ENCODE measurements around the gene NDC1.
"Not testable (repeated sequence)": the region's sequence is repeated elsewhere in the genome, so short reads cannot be mapped to it uniquely, and the experiment has no call there.

Gene NDC1

DNA sequence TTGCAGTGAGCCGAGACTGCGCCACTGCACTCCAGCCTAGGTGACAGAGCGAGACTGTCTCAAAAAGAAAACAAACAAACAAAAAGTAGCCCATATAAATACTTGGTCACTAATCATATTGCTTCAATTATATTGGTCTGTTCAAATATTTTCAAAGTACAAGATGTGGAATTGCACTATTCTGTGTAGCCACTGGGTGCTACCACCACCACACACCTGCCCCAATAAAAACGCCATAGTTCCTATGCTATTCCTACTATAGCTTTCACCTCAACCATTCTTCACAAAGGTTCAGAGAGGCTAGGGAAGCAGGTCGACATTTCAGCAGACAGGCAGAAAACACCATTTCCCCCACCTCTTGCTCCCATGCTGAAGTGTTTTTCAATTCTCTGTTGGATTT lies 16.7 kb downstream of the NDC1 start:
- DNase-seq: no peak

DNA sequence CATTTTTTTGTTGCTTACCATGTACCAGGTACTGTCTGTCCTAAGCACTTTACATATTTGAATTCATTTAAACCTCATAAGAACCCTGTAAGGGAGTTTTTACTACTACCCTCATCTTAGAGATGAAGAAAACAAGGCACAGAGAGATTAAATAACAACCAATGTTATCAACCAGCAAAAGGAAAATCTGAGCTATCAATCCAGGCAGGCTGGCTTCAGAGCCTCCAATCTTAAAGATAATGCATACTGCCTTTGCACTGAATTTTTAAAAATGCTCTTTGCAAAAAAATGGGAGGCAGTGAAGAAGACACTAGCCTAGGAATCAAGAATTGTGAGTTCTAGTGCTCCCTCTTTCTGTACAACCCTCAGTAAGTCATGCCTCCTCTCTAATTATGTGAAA lies 18.7 kb downstream of the NDC1 start:
- no peak for DNase-seq

DNA sequence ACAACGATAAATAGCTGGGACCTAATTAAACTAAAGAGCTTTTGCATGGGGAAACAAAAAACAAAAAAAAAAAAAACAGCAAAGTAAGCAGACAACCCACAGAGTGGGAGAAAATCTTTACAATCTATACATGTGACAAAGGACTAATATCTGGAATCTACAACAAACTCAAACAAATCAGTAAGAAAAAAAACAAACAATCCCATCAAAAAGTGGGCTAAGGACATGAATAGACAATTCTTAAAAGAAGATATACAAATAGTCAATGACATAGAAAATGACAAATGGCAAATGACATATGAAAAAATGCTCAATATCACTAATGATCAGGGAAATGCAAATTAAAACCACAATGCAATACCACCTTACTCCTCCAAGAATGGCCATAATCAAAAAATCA lies 21.5 kb downstream of the NDC1 start:
- not testable (repeated sequence) for DNase-seq

DNA sequence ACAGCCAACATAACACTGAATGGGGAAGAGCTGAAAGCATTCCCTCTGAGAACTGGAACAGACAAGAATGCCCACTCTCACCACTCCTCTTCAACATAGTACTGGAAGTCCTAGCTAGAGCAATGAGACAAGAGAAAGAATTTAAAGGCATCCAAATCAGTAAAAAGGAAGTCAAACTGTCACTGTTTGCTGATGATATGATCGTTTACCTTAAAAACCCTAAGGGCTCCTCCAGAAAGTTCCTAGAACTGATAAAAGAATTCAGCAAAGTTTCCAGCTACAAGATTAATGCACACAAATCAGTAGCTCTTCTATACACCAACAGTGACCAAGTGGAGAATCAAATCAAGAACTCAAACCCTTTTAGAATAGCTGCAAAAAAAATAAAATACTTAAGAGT lies 22.6 kb downstream of the NDC1 start:
- DNase-seq: not testable (repeated sequence)

DNA sequence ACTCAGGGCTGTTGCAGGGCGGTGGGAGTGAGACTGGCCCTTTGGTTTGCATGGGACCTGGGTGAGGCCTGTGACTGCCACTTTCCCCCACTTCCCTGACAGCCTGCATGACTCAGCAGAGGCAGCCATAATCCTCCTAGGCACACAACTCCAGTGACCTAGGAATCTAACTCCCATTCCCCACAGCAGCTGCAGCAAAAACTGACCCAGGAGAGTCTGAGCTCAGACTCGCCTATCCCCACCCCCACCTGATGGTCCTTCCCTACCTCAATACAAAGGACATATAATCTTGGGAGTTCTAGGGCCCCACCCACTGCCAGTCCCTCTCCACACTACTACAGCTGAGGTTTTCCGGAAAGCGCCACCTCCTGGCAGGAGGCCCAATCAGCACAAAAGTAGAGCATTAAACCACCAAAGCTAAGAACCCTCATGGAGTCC lies 26.7 kb downstream of the NDC1 start:
- peak; percentile 54 to 57 for DNase-seq

DNA sequence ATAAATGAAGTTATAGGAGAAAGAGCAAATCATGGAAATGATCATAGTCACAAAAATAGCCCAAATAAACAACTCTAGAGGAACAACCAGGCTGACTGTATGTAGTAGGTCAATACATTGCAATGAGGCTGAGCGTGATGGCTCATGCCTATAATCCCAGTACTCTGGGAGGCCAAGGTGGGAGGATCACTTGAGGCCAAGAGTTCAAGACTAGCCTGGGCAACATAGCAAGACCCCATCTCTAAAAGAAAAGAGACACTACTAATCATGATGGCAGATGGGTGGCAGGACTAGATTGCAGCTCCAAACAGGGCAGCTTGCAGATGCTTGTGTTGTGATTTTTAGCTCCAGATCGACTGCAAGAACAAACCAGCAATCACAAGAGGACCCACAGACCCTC lies 27.6 kb downstream of the NDC1 start:
- DNase-seq: no peak

DNA sequence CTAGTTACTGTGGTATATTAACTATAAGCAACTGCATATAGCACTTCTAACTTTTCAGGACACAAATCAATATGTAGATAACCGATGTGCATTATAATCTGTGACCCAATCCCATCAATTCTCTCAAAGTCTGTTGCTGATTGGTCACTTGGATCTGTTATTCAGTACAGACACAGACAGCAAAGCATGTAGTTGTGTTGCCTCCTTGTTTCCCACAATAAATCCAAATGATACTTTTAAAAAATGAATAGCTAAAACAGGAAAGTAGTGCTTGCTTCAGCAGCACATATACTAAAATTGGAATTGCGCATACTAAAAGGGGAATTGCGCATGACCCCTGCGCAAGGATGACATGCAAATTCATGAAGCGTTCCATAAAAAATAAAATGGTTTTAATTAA lies 28.1 kb downstream of the NDC1 start:
- DNase-seq: no peak

DNA sequence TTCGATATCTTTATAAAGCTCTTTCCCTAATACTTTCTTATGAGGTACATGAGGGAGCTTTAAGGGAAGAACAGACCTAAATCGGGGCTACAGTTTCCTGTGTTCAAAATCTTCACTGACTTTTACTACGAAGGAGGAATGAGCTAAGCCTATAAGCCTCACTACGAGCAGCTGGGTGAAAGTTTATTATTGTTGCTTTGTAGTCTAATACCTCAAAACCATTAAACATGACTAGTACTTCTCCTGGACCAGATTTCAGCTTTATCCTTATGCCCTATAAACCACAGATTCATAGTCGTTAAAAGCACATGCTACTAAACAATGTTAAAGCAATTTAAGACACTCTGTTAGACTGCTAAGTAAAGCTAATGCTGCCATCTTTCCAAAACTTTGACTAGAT lies 30.2 kb downstream of the NDC1 start:
- DNase-seq: no peak

DNA sequence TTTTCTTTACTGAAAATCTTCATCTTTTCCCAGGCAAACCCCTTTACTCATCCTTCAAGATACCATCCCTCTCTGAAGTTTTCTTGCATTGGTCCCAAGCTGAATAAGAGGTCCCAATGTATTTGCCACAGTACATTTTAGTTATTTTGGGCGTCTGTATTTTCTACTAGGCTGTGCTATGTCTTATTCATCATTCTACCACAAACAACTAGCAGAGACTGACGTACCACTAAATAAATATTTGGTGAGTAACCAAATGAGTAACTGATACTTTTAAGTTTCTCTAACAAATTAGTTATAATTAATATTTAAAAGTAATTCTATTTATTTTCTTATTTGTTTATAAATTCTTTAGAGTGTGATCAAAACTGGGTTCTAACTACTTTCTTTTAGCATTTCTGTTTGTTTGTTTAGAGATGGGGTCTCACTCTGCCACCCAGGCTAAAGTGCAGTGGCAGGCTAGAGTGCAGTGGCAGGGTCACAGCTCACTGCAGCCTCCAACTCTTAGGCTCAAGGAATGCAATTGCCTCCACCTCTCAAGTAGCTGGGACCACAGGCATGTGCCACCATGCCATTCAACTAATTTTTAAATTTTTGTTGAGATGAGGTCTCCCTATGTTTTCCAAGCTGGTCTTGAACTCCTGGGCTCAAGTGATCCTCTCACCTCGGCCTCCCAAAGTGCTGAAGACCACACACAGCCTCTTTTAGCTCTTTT lies 33.1 kb downstream of the NDC1 start:
- DNase-seq: no peak

DNA sequence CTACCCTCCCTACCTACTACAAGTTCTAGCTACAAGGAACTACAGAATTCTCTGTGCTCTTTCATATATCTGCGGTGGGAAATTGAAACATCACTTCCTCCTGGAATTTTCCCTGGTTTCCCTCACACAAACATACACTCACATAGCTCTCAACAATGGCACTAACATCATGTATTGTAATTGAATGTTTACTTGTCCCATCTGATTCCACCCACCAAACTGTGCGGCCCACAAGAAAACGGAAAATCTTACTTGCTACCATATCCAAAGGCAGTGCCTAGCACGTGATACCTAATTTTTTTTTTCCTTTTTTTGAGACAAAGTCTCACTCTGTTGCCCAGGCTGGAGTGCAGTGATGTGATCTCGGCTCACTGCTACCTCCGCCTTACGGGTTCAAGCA lies 33.9 kb downstream of the NDC1 start:
- DNase-seq: no peak

DNA sequence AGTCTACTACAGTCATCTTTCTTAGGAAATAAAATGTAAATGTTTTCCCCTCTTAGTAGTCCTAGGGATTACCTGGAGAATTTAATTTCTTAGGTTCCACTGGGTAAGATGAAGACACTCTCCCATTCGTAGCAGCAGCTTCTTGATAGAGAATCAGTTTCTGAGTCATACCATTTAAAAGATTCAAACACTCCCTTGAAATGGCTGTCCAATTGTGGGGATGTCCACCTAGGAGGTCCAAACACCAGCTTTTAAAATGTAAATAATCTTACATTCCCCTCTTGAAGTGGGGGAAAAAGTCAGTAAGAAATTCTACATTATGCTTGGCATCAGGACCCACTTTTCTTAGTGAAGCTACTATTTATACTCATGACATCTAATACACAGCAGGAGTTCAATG lies 37.5 kb downstream of the NDC1 start:
- DNase-seq: no peak

DNA sequence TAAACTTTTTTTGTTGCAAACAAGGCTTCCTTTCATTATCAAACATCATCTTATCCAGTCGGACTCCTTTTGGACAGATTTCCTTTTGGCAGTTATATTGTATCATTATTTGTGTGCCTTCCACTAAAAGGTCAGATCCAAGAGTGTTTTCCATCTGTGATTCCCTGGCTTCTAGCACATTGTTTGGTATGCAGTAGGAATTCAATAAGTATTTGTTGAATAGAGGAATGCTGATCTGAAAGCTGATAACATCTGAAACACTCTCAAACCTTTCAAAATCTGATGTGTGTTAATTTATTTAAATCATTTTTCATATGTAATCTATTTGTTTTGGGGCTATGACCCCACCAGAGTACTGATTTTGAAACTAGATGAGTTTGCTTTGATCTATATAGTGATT lies 39.0 kb downstream of the NDC1 start:
- DNase-seq: no peak

DNA sequence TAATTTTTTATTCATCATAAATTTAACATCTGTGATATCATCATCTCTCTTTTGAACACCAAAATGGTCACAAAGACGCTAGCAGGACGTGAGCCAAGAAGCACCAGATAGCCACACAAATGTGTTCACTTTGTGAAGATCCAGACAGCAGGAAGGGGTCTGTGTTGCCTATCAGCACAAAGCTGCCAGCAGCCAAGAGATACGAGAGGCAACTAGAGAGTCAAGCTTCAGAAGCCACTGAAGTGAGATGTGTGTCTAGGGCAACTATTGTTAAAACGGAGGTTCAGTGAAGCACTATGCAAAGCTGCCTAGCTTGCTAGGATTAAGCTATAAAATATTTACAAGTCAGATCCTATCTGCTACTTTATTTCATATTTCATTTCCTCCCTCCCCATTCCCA lies 45.3 kb downstream of the NDC1 start:
- no peak for DNase-seq

DNA sequence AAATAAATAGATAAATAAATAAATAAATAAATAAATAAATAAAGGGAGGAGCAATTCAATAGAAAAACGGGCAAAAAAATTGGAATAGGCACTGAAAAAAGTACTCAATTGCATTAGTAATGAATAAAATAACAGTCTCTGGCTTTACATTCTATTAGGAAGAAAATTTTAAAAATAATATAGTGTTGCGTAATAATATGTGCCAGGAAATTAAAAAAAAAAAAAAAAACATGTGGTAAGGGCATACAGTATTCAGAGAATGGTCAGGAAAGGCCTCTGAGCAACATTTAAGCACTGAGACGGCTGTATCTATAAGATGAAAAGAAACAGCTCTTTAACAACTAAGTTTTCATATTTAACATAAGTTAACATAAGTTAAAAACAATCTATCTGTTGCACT lies 50.4 kb downstream of the NDC1 start:
- DNase-seq: no peak

DNA sequence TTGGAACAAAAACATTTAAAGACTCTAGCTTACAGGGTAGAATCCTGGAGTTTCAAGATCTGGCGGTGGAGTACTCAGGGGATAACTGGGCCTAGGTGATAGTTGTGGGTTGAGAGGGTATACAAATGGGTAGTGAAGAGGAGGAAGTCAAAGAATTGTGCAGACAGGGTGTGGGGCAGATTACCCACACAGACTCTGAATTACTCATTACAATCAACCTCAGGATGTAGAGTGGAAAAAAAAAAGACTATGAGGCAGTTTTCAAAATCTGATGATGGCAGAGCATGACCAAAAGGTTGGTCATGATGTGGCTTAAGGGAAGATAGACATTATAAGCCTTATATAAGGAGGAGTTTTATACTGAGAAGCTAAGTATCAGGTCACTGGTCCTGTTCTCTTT lies 55.0 kb downstream of the NDC1 start:
- DNase-seq: peak in 1 of 2 experiments; percentile 21

DNA sequence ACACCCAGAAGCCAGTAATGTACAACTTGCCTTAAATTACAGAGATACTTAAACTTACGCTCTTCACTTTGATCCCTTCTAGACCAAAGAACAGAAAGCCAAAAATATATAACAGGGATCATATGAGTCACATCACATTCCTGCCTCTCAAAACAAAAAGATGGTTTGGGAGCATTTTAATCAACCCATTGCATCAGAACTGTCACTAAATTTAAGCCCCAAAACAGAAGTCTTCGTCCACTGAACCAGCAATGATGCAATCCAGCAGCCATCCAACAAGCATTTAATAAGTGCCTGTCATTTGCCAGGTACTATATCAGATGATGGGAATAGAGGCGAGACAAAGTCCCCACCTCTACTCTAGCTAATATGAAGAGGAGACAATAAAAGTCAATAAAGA lies 56.4 kb downstream of the NDC1 start:
- no peak for DNase-seq

DNA sequence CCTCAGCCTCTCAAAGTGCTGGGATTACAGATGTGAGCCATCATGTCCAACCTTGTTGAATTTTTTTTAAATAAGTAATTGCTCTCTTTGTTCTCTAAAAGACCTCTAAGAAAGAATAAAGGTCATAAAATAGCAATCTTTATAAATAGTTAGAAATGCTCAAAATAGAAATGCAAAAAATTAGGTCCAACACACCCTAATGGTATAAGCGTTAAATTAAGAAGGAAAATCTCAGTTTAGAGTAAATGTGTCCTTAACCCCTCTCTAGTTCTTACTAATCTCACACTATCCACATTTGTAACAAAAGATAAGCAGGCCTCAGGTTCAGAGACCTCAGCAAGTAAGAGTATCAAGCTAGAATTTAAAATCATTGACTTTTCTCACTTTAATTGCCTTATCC lies 60.8 kb downstream of the NDC1 start:
- DNase-seq: no peak

DNA sequence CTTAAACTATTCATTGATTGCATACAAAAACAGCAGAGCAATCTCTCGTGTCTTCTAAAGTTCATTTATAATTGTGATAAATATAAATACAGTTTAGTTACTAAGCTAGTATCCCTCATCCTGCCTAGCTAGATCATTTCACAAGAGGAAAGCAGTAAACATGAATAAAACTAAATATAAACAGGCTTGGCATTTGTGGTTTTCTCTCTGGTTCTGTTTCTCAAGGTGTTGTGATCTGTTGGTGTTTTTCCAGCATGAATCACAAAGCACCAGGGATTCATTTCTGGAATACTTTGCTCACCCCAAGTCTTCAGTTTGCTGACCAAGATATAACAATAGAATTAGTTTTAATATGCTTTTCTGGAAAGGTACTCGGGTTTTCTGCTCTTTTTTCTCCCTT lies 66.4 kb downstream of the NDC1 start:
- no peak for DNase-seq

DNA sequence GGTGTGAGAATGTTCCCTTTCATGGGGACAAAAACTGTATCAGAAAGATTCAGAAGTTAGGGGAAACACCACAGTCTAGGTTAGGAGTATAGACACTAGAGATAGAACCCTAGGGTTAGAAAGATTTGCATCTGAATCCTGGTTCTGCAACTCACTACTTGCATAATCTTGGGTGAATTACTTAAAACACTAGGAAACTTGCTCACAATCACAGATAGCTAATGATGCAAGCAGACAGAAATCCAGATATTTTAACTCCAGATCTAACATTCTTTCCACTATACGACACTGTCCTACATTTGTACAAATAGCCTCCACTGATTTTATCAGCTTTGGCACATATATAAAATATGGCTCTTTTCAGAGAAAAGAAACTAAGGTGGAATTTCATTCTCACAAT lies 68.3 kb downstream of the NDC1 start:
- DNase-seq: no peak

DNA sequence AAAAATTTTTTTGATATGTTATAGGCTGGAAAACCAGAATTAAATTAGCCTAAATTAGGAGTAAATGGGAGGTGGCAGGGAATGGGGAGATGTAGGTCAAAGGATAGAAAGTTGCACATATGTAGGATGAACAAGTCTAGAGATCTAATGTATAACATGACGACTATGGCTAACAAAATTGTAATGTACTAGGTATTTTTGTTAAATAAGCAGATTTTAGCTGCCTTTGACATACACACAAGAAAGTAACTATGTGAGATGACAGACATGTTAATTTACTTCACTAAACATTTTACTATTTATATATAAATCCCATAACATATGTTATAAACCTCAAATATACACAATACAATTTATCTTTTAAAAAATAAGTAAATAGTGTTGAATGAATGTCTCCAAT lies 68.9 kb downstream of the NDC1 start:
- DNase-seq: no peak

DNA sequence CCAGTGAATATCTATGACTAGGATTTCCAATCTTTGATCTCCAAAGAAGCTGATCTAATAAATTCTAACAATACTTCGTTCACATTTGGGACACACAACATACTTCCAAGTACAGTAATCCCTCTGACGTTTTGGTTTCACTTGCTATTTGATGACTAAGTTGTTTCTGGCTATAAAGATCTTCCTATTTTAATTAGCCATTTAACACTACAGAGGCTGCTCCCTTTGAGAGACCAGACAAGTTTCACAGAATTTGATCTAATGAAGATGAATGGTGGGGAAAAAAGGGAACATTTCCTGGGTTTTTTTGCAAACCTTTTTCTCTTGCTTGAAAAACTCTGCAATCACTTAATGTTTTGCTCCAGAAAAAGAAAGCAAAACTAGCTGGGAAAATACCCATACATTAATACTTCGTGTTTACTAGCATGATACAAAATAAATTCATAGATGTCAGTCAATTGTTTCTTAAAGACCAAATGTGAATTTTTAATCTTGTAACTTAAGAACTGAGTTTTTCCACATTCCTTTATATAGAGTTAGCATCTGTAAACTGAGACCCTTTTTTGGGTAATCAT lies 71.2 kb downstream of the NDC1 start:
- DNase-seq: no peak

DNA sequence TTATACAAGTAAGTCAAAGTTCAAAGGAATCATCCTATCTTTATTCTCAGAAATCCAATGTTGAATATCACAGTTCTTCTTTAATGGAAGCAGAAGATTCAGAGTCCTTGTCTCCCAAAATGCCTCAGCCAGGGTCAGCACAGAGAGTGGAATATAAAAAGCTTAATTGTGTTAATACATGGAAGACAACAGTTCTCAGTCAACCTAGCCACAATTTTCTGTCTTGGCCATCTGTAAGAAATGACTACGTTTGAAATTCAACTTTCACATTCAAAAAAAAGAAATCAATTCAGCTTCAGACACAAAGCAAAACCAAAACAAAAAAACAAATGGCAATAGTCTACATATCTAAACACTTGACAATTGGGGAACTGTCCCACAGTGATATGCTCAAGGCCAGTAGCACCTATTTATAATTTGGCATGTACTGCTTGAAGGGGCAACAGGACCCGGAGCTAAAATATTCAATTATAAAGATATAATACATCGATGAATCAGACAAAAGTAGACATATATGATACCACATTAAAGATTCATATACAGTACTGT lies 71.8 kb downstream of the NDC1 start:
- DNase-seq: no peak

DNA sequence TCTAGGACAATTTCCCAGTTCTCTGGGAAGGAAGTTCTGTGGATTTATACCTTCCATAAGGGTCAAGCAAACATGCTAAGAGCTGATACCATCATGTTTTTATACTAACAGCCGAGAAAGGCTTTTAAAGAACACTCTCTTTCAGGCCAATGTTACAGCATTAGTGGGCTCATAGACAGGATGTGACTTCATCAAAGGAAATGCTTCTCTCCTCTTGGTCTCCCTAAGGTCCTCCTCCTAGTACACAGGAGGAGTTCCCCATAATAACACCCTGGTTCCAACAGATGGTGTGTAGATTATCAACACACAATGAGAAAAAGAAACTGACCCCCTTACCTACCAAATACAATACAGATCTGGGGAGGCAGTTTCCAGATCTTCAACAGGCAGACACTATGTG lies 72.4 kb downstream of the NDC1 start:
- no peak for DNase-seq

DNA sequence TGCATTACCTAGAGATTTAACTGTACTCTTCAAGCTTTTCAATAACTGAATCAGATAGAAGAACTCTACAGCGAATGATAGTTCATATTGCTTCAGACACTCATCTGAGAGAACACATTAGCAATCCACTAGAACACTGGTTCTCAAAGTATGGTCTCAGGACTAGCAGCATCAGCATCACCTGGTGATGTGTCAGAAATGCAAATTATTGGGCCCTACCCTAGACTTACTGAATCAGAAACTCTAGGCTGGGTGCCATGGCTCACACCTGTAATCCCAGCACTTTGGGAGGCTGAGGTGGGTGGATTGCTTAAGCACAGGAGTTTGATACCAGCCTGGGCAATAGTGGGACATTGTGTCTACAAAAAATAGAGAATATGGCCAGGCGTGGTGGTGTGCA lies 74.2 kb downstream of the NDC1 start:
- DNase-seq: no peak

DNA sequence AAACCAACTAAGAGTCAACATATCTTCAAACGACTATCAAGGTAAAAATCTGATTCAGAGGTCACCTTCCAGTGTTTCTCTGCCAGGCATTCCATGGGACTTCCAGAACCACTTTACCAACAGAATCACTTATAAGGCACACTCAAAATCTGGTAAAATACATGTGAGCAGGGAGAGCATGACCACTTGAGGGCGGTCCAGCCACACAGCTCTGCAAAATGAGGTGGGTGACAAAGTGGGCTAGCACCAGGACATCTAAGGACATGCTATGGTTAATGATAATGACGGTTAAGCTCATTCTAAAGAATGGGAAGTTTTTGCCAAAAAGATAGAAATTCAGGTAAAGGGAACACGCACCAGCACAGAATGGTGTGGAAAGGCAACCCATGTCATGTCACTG lies 74.6 kb downstream of the NDC1 start:
- DNase-seq: no peak

All from activated T-cell treated with anti-CD3 and anti-CD28 coated beads, Interleukin-2, amount 50 U/mL, for 48 hours (primary cell).